HG03025 (cell line): Measurements from ENCODE around the gene EPHA7.

Source experiments
- ATAC-seq: cut with Tn5 transposase; IDR thresholded peaks from one replicate; pipeline ENCODE4 v1.9.1; 2021; ENCODE audit warnings: mild to moderate bottlenecking, moderate library complexity; ENCODE audit not compliant: unreplicated experiment, low FRiP score

The EPHA7 gene

DNA sequence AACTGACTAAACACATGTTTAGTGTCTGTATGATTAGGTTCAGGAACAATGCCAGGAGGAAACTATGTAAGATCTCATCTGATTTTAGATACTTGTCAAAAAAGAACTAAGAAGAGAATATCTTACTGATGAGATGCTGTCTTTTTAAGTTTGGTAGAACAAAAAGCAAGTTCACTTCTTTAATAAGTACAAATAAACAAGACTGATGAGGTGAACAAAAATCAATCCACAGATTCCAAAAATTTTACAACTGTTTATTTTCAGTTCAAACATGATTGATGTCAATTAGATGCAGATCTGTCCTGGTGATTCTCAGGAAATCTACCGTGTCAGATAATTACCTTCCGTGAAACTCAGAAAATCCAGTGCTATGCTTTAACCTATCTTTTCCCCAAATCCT, 24.9 kb downstream of the EPHA7 start:
- ATAC-seq, result no peak

GRCh38 chr6:93393554-93394074, 25.7 kb downstream of the EPHA7 start:
- no peak for ATAC-seq

DNA sequence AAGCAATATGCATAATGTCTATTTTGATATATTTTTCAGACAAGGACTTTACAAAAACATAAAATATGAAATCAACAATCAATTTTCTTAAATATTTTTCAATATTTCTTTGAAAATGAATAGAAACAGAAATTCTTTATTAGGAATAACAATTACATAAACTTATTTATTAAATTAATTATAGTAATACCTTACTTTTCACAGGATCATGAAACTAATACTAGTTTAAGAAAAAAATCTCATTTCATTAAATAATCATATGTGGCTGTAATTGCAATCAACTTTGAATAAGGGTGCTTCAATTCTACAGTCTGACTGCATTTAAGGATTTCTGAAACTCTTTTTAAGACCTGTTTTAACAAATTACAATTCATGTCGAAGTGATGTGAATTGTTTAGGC, 26.6 kb downstream of the EPHA7 start:
- no peak for ATAC-seq

- ATAC-seq, result no peak
Observed at GRCh38 chr6:93391965-93392364, 27.4 kb downstream of the EPHA7 start.

- ATAC-seq, result no peak
Observed at GRCh38 chr6:93389192-93389591, 30.2 kb downstream of the EPHA7 start.

DNA sequence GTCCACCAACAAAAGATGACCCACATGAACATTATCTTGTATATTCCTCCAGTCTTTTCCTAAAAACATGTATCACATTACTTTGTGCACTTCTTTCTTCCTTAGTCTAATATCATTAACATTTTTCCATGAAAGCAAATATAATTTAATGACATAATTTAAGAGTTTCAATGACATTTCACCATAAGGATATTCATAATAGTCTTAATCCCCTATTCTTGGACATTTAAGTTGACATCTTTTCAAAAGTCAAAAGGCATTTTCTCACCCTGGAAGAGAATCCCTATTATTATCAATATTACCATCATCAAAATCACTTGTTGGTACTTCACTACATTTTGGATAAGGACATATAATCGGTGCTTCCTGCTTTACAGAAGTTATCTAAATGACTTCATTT, 31.3 kb downstream of the EPHA7 start:
- no peak for ATAC-seq

DNA sequence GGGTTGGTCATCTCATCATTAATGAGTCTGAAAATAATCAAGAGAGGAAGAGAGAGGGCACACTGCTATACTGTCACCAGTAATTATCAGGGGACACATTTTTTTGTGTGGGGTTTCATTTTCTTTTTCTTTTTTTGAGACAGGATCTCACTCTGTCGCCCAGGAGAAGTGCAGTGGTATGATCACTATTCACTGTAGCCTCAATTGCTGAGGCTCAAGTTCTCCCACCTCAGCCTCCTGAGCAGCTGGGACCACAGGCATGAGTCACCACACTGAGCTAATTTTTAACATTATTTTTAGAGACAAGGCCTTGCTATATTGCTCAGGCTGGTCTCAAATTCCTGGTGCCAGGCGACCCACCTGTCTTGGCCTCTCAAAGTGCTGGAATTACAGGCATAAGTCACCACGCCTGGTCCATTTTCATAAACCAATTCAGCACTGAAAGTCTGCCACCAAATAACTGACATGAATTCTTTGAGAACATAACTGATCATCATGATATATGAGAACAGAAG, 43.3 kb downstream of the EPHA7 start:
- no peak for ATAC-seq

DNA sequence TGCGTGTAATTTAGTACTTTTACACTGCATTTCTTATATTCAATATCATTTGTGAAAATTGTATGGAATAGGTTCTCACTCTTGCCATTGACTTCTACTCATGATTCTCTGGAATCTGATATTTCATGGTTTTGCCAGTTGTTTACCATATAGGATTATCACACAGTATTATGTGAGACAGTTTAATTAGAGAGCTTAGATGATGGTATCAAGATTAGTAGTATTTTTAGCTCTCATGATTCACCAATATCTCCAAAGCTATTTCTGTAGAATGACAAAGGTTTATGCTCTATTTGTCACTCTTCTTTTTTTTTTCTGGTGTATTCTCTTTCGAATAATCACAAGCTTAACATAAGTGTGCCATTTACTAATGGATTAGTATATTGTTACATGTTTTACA, 45.9 kb downstream of the EPHA7 start:
- ATAC-seq, result no peak

GRCh38 chr6:93371756-93372155, 47.6 kb downstream of the EPHA7 start:
- ATAC-seq, result no peak

DNA sequence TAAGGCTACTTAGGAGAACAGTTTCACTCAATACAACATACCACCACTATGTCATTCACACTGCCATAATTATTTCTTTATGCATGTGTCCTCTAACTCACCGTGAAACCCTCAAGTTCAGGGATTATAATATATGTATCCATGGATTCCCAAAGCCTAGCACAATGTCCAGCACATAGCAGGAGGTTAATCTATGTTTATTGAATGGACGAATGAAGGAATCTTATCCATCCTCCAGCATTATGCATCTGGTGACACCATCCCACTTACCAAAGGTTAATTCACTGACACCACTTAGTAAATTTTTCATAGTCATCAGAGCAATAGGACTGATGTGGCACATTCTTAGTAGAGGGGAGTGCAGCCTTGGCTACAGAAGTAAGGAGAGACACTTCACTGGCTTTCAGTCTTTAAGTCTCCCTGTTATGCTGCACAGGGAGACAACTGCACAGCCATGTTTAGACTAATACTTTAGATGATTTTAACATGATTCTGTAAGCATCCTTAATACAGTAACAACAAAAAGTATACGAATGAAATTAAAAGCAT, 49.7 kb downstream of the EPHA7 start:
- no peak for ATAC-seq

DNA sequence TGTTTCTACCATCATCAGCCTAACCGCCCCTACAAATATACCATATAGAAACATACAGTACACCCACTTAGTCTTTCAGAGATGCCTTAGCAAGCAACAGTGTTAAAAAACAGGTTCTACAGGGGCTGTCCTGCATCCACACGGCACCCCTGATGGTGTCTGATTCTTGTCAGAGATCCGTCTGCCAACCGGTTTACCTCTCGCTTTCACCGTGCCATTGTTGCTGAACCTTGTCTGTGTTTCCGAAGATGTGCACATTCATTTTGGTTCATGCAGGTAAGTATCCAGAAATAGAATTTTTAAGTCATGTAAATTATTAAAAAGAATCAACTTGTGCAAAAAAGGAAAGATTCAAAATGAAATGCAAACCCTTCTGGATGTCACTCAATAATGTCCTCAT, 52.9 kb downstream of the EPHA7 start:
- ATAC-seq, result no peak

DNA sequence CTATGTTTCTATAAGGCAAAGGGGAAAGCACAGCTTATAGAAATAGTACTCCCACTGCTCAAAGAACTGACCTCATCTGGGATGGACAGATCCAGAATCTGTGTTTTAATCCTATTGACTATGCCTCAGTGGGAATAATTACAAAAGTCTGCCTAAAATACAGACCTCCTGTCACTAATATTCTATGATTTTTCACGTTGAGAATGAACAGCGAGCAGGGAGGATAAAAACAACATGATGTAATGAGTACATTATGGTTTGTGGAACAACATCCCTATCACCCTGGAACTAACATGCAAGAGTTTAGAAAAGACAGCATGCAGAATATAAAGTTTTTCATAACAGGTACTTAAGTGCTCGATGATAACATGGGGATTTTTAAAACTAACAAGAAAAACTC, 53.9 kb downstream of the EPHA7 start:
- ATAC-seq, result no peak

DNA sequence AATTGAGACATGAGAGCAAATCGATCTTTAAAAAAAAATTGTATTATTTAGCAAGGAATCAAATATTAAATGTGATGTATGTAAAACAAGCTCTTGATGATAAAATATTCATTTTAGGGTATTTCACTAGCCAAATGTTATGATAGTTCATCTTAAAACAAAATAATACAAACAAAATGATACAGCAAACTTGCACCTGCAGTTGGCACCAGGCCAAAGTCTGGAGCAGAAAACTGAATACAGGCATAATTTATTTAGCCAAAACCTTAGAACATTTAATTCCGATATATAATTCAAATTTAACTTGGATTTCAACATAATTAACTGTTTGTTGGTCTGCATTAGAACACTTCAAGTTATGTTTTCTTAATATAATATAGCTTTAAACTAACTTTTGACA, 60.9 kb downstream of the EPHA7 start:
- no peak for ATAC-seq

DNA sequence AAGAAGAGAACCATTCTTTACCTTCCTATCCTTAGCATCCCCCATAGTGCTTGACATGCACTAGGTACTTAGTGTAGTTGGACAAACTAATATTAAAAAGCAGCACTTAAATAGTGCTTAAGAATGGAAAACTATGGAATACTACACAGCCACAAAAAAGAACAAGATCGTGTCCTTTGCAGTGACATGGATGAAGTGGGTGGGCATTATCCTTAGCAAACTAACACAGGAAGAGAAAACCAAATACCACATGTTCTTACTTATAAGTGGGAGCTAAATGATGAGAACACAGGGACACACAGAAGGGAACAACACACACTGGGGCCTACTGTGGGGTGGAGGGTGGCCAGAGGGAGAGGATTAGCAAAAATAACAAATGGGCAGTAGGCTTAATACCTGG, 66.8 kb downstream of the EPHA7 start:
- no peak for ATAC-seq

- ATAC-seq, result no peak
Observed at GRCh38 chr6:93351222-93351621, 68.1 kb downstream of the EPHA7 start.

- ATAC-seq, result no peak
Observed at GRCh38 chr6:93350774-93351173, 68.6 kb downstream of the EPHA7 start.

GRCh38 chr6:93344333-93344835, 75.0 kb downstream of the EPHA7 start:
- no peak for ATAC-seq

- no peak for ATAC-seq
Observed at GRCh38 chr6:93343476-93343875, 75.9 kb downstream of the EPHA7 start.

DNA sequence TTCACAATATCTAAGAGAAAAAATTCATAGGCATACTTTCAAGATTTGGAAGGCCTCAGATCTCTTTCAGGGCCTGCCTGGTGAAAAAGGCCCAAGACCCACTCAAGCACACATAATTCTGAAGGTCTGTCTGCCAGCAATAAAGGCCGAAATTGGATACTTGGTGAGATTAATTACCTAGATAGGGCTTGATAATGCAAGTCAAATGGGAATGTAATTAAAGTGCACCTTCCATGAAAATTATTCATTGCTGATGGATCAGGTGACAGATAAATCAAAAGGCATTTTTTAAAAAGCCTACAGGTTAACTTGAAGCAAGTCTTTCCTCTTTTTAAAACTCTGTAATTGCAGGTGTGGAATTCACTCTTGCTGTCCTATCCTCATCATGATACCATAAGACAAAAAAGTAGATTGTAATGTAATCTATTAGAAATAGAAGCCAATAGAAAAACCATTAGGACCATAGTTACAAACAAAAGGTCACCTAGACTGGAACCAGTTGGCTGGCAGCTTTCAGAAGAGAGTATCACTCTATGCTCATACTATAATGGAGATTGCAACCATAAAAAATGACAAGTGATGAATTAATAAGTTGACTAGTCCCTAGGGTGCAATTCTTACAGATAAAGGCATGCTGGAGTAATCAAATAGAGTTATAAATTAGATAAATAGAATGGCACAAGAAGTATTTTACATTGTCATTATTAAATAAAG, 77.3 kb downstream of the EPHA7 start:
- ATAC-seq, result no peak

DNA sequence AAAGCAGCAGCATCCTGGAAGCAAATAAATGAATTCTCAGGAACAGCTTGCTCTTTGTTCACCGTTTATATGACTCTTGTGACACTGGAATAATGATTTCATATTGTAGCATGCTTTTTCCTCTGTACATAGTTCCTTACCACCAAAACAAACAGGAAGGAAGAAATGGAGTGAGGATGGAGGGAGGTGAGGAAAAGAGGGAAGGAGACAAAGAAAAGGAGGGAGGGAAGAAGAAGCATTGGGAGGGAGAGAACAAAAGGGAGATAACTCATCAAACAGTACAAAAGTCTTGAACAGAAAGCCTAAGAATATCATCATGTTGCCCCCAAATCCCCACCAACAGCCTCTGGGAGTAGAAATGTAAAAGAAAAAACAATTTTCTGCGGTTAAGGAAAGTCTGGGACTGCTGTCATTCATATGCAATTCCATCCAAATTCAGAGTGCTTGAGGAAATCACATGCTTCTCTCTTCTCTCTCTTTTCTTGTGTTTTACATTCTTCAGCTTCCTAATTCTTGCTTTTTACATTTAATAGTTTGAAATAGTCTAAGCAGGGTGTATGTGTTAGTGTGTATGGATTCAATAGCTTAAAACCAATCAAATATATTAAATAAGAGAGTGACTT, 81.5 kb downstream of the EPHA7 start:
- ATAC-seq, result no peak

GRCh38 chr6:93337014-93337413, 82.3 kb downstream of the EPHA7 start:
- ATAC-seq, result no peak
